Measurements from ENCODE around the gene FBXW9.

FBXW9 gene

GRCh38 chr19:12665281-12665573 is 31.2 kb downstream of the FBXW9 start:
- Histone ChIP-seq H3K27me3 (no peaks in the 10 kb centered on the region), H3K4me1 (peaks cover 41 to 47% (median 45%) of the 10 kb centered on the region in 10 experiments), H4K20me1 (peaks cover 0 to 19% (median 2%) of the 10 kb centered on the region in 11 experiments; a peak in 8 of 22 replicates), H3K9me3 (replicated peaks in 1 of 11) (no peaks in the 10 kb centered on the region), H3K9ac (peak overlapping the region; percentile 84 to 99 (median 95); a peak in 21 of 22 replicates), H3K27ac (peak overlapping the region; percentile 50 to 99 (median 82); a peak in 21 of 22 replicates), H3K4me2 (peak overlapping the region; percentile 96 to 100 (median 99)), H3K36me3 (peaks cover 47 to 59% (median 55%) of the 10 kb centered on the region in 11 experiments), H3K4me3 (peak overlapping the region; percentile 75 to 96 (median 88))
- TF ChIP-seq Cebpa-rat (IDR thresholded peaks at IDR 0.05), result no peak

GRCh38 chr19:12664406-12665280 is 31.8 kb downstream of the FBXW9 start:
- Histone ChIP-seq H3K9ac (peak overlapping the region; percentile 22 to 95 (median 58); a peak in 16 of 22 replicates), H3K27ac (peak overlapping the region; percentile 25 to 99 (median 81); a peak in 21 of 22 replicates), H3K9me3 (replicated peaks in 1 of 11) (no peaks in the 10 kb centered on the region), H3K27me3 (no peaks in the 10 kb centered on the region), H3K36me3 (peaks cover 53 to 64% (median 61%) of the 10 kb centered on the region in 11 experiments), H4K20me1 (peaks cover 0 to 16% (median 0%) of the 10 kb centered on the region in 11 experiments; a peak in 8 of 22 replicates), H3K4me1 (peaks cover 39 to 44% (median 41%) of the 10 kb centered on the region in 10 experiments), H3K4me3 (peak overlapping the region in 4 of 10 experiments; percentile 9 to 86 (median 56); a peak in 4 of 20 replicates), H3K4me2 (peak overlapping the region; percentile 96 to 100 (median 99))
- no peak for TF ChIP-seq Cebpa-rat (IDR thresholded peaks at IDR 0.05)

GRCh38 chr19:12660980-12661379 is 35.5 kb downstream of the FBXW9 start:
- Histone ChIP-seq H3K4me2 (no peak overlapping the region), H3K9me3 (replicated peaks in 1 of 11) (peaks cover 0 to 4% (median 0%) of the 10 kb centered on the region in 11 experiments; a peak in 2 of 22 replicates), H3K27me3 (no peaks in the 10 kb centered on the region), H3K4me3 (no peak overlapping the region), H3K27ac (no peak overlapping the region), H3K4me1 (peaks cover 18 to 24% (median 19%) of the 10 kb centered on the region in 10 experiments), H3K9ac (no peak overlapping the region), H3K36me3 (peaks cover 88 to 90% (median 90%) of the 10 kb centered on the region in 11 experiments), H4K20me1 (peaks cover 0 to 27% (median 0%) of the 10 kb centered on the region in 11 experiments; a peak in 8 of 22 replicates)
- TF ChIP-seq Cebpa-rat (IDR thresholded peaks at IDR 0.05), result no peak

GRCh38 chr19:12657966-12658365 is 38.5 kb downstream of the FBXW9 start:
- peaks cover 0 to 40% (median 0%) of the 10 kb centered on the region in 11 experiments; a peak in 7 of 22 replicates for H4K20me1 ChIP-seq
- no peak for TF ChIP-seq Cebpa-rat (IDR thresholded peaks at IDR 0.05)
- H3K27me3 ChIP-seq, result no peaks in the 10 kb centered on the region
- H3K9ac ChIP-seq, result no peak overlapping the region
- no peaks in the 10 kb centered on the region for H3K4me1 ChIP-seq
- peaks cover 92 to 100% (median 99%) of the 10 kb centered on the region in 11 experiments for H3K36me3 ChIP-seq
- no peak overlapping the region for H3K4me3 ChIP-seq
- H3K9me3 ChIP-seq (replicated peaks in 1 of 11), result peaks cover 0 to 4% (median 0%) of the 10 kb centered on the region in 11 experiments; a peak in 2 of 22 replicates
- no peak overlapping the region for H3K4me2 ChIP-seq
- H3K27ac ChIP-seq, result no peak overlapping the region

GRCh38 chr19:12656899-12657571 is 39.4 kb downstream of the FBXW9 start:
- H3K27me3 ChIP-seq, result no peaks in the 10 kb centered on the region
- H3K4me3 ChIP-seq, result no peak overlapping the region
- no peak overlapping the region for H3K9ac ChIP-seq
- H3K36me3 ChIP-seq, result peaks cover 90 to 100% (median 99%) of the 10 kb centered on the region in 11 experiments
- H3K27ac ChIP-seq, result no peak overlapping the region
- peaks cover 0 to 4% (median 0%) of the 10 kb centered on the region in 11 experiments; a peak in 2 of 22 replicates for H3K9me3 ChIP-seq (replicated peaks in 1 of 11)
- H3K4me2 ChIP-seq, result no peak overlapping the region
- no peak for TF ChIP-seq Cebpa-rat (IDR thresholded peaks at IDR 0.05)
- peaks cover 0 to 40% (median 0%) of the 10 kb centered on the region in 11 experiments; a peak in 7 of 22 replicates for H4K20me1 ChIP-seq
- H3K4me1 ChIP-seq, result no peaks in the 10 kb centered on the region

- Histone ChIP-seq H3K9me3 (replicated peaks in 1 of 11) (peaks cover 0 to 4% (median 0%) of the 10 kb centered on the region in 11 experiments; a peak in 2 of 22 replicates), H3K4me2 (no peak overlapping the region), H3K36me3 (peaks cover 90 to 100% (median 98%) of the 10 kb centered on the region in 11 experiments)
These were observed 40.9 kb downstream of the FBXW9 start for GRCh38 chr19:12655546-12655945.

GRCh38 chr19:12652219-12652618 is 44.2 kb downstream of the FBXW9 start:
- Histone ChIP-seq H3K9me3 (replicated peaks in 1 of 11) (peaks cover 0 to 6% (median 0%) of the 10 kb centered on the region in 11 experiments; a peak in 5 of 22 replicates), H3K36me3 (peaks cover 59 to 95% (median 83%) of the 10 kb centered on the region in 11 experiments), H3K4me3 (no peak overlapping the region), H3K27ac (no peak overlapping the region; a peak in 1 of 22 replicates), H3K4me1 (peaks cover 0 to 9% (median 2%) of the 10 kb centered on the region in 10 experiments; a peak in 15 of 20 replicates), H3K9ac (no peak overlapping the region), H3K27me3 (no peaks in the 10 kb centered on the region), H3K4me2 (no peak overlapping the region), H4K20me1 (peaks cover 0 to 24% (median under 1%) of the 10 kb centered on the region in 11 experiments; a peak in 7 of 22 replicates)
- TF ChIP-seq Cebpa-rat (IDR thresholded peaks at IDR 0.05), result no peak

More at GRCh38 chr19:12655546-12655945, 40.9 kb downstream of the FBXW9 start:
- Histone ChIP-seq H3K27me3 (no peaks in the 10 kb centered on the region), H3K27ac (no peak overlapping the region), H3K4me3 (no peak overlapping the region), H4K20me1 (peaks cover 0 to 29% (median 0%) of the 10 kb centered on the region in 11 experiments; a peak in 7 of 22 replicates), H3K9ac (no peak overlapping the region), H3K4me1 (no peaks in the 10 kb centered on the region)
- no peak for TF ChIP-seq Cebpa-rat (IDR thresholded peaks at IDR 0.05)

GRCh38 chr19:12649941-12650340 is 46.5 kb downstream of the FBXW9 start:
- Histone ChIP-seq H3K4me1 (peaks cover 0 to 21% (median 13%) of the 10 kb centered on the region in 10 experiments; a peak in 16 of 20 replicates), H3K27ac (no peak overlapping the region), H3K9ac (no peak overlapping the region), H3K36me3 (peaks cover 36 to 95% (median 66%) of the 10 kb centered on the region in 11 experiments), H3K27me3 (no peaks in the 10 kb centered on the region), H3K9me3 (replicated peaks in 1 of 11) (peaks cover 0 to 6% (median 0%) of the 10 kb centered on the region in 11 experiments; a peak in 5 of 22 replicates), H3K4me3 (no peak overlapping the region), H3K4me2 (no peak overlapping the region), H4K20me1 (peaks cover 0 to 18% (median 0%) of the 10 kb centered on the region in 11 experiments; a peak in 5 of 22 replicates)
- no peak for TF ChIP-seq Cebpa-rat (IDR thresholded peaks at IDR 0.05)
